ENCODE results near the gene CRIP1.

Gene CRIP1

GRCh38 chr14:105533391-105533790 lies 46.7 kb downstream of the CRIP1 start:
- TF ChIP-seq, protein P1, sequence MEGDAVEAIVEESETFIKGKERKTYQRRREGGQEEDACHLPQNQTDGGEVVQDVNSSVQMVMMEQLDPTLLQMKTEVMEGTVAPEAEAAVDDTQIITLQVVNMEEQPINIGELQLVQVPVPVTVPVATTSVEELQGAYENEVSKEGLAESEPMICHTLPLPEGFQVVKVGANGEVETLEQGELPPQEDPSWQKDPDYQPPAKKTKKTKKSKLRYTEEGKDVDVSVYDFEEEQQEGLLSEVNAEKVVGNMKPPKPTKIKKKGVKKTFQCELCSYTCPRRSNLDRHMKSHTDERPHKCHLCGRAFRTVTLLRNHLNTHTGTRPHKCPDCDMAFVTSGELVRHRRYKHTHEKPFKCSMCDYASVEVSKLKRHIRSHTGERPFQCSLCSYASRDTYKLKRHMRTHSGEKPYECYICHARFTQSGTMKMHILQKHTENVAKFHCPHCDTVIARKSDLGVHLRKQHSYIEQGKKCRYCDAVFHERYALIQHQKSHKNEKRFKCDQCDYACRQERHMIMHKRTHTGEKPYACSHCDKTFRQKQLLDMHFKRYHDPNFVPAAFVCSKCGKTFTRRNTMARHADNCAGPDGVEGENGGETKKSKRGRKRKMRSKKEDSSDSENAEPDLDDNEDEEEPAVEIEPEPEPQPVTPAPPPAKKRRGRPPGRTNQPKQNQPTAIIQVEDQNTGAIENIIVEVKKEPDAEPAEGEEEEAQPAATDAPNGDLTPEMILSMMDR (IDR thresholded peaks at IDR 0.05; ENCODE audit: low read depth, low read length), result no peak
- H3K4me3 ChIP-seq (ENCODE audit: low read depth, low read length), result no peak overlapping the region

DNA sequence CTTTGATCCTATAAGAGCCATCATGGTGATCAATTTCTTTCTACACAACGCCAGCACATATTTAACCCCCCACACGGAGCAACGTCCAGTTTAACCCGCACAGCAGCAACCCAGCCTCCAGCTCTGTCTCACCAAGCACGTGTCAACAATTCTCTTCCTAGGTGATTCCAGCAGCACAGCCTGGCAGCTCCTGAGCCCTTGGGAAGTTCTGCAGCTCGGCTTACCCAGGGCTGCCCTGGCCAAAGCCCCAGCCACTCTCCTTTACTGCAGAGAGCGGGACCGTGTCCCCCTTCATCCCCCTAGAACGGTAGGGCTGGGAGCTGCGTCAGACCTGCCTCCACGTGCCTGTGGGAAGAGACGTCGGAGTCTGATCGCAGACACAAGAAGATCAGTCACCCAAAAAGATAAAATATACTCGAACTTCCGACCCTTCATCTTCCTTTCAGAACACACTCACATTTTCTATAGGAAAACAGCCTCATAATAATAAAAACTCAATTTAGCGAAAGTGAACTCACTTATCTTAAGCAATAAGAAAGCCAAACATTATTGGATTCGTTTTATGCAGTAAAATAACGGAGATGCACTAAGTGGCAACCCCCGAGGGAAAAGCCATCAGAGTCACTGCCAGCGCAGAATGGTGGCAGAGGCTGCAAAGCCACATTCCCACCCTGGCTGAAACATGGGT lies 47.3 kb downstream of the CRIP1 start:
- TF ChIP-seq, protein P1 (IDR thresholded peaks at IDR 0.05; ENCODE audit: low read depth, low read length), result no peak
- no peak overlapping the region for H3K4me3 ChIP-seq (ENCODE audit: low read depth, low read length)

DNA sequence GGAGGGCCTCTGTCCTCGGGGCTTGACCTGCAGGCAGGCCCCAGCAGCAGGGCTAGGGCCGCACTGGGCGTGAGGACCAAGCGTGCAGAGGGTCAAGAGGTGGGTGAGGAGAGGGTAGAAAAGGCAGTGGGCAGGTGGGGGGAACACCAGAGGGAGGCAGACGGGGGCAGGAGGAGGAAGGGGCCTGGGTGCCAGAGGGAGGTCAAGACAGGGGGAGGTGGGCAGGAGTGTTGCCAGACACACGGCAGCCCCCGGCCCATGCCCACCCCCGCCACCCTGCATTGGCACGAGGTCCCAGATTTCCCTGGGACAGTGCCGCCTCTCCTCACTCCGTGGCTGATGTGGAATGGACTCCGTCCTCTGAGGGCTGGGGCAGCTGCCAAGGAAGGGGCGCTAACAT lies 47.9 kb downstream of the CRIP1 start:
- H3K4me3 ChIP-seq (ENCODE audit: low read depth, low read length), result no peak overlapping the region
- TF ChIP-seq, protein P1 (IDR thresholded peaks at IDR 0.05; ENCODE audit: low read depth, low read length), result no peak

GRCh38 chr14:105536051-105536450 lies 49.4 kb downstream of the CRIP1 start:
- TF ChIP-seq, protein P1 (IDR thresholded peaks at IDR 0.05; ENCODE audit: low read depth, low read length), result no peak
- no peak overlapping the region for H3K4me3 ChIP-seq (ENCODE audit: low read depth, low read length)

GRCh38 chr14:105536691-105537579 lies 50.2 kb downstream of the CRIP1 start:
- no peak overlapping the region for H3K4me3 ChIP-seq (ENCODE audit: low read depth, low read length)
- TF ChIP-seq, protein P1 (IDR thresholded peaks at IDR 0.05; ENCODE audit: low read depth, low read length), result no peak

- no peak overlapping the region for H3K4me3 ChIP-seq (ENCODE audit: low read depth, low read length)
- TF ChIP-seq, protein P1 (IDR thresholded peaks at IDR 0.05; ENCODE audit: low read depth, low read length), result peak; percentile 98
These were observed 51.1 kb downstream of the CRIP1 start for GRCh38 chr14:105537580-105538474.
